HG03045 (cell line): ENCODE data around the gene HDHD2.

Source experiments
- ATAC-seq: cut with Tn5 transposase; IDR thresholded peaks from one replicate; pipeline ENCODE4 v1.9.1; 2021; ENCODE audit warnings: mild to moderate bottlenecking, moderate library complexity; ENCODE audit not compliant: unreplicated experiment

HDHD2 gene

DNA sequence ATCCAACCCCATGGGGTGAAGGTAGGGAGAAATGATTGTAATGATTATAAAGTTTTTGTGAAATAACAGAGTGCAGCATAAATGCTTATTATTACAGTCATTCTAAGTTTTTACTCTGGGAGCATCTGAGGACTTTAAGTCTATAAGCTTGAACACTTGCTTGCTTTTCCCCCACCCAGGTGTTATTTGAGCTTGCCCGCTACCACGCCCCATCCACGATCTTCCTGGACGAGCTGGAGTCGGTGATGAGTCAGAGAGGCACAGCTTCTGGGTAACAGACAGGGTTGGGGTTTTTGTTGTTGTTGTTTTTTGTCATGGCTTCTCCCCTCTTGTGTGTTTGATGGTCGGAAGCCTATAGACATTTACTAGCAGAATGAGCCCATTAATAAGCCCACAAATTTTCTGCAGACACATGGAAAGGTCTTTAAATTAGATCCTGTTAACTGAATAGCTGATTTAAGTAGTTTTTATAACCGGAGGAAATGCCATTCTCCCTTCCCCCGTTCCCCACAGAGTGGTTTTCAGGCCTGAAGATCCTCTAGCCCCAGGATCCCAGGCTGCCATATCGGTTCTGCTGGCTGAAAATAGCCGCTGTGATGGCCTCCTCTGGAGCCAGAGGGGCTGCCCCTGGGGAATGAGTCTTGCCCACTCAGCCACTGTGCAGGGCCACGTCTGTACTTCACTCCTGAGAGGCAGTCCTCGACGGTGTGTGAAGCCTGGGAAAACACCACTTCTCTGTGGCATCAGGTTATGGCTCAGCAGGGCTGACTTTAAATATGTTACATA lies 75.0 kb downstream of the HDHD2 start:
- ATAC-seq: no peak

DNA sequence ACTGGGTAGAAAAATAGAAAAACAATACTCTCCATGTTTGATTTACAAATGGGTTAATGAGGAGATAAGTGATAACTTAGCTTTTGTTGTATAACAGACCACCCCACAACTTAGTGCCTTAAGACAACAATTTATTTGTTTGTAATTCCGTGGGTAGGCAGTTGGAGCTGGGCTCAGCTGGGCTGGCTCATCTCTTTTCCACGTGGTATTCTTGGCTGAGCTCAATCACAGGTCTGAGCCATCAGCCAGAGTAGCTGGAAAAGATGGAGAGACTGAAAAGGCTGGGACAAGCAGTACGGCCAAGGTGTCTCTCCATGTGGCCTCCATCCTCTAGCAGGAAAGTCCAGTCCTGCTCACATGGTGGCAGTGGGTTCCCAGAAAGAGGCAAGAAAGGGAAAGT lies 82.7 kb downstream of the HDHD2 start:
- ATAC-seq: no peak

DNA sequence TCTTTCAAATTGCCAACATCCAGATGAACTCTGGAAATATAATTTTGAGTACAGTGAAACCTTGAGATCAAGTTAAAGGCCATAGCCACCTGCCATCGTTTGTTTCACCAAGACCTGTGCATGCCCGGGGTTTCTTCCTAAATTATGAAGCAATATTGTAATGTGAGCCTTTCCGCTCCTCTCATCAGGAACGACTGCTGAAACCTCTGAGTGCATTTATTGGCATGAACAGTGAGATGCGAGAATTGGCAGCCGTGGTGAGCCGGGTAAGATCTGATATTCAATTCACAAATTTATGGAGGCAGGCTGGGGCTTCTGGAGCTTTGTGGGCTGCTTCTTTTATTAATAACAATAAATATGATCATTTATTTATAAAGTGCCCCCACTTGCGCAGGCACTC lies 87.2 kb downstream of the HDHD2 start:
- no peak for ATAC-seq

DNA sequence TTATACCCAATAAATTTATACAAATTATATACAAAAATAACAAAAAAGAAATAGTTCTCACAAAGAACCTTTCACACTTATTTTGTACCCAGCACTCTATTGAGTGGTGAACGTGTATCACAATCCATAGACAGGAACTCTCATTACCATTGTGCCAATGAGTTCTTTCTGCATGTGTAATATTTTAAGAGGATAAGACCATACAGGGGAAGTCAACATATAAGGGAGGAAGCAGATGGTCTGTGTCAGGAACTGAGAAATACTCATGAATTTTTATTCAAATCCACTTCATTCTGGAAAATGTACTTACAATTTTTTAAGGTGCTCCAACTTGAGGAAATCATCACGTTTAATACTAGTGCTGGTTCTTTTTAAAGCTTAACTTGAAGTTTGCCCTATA lies 87.8 kb downstream of the HDHD2 start:
- no peak for ATAC-seq
